Measurements from ENCODE around the gene MAN2C1. TPM values are rescaled to one million over a fixed set of nuclear protein-coding genes. Genes with fewer than 3 reads are reported as not detected.
"Not testable (repeated sequence)": the region's sequence is repeated elsewhere in the genome, so short reads cannot be mapped to it uniquely, and the experiment has no call there.

Gene MAN2C1
- polyA plus RNA-seq, 3 donors: 32.9 to 453 (median 42.9) TPM

- Histone ChIP-seq H3K36me3 (replicated peaks in 1 of 2; ENCODE audit: control insufficient read depth in 1 of 2, insufficient read depth in 2 of 2, low read length in 2 of 2) (peaks cover 0 to 4% of the 10 kb centered on the region in 2 donors), H3K4me2 (replicated peaks; ENCODE audit: extremely low read depth, low read length, poor library complexity, severe bottlenecking) (peak overlapping the region; percentile 91), H2AFZ (ENCODE audit: insufficient read depth, low read depth, low read length, poor library complexity, severe bottlenecking) (peak overlapping the region; percentile 97), H3K79me2 (ENCODE audit: insufficient read depth, low read length) (peaks cover 4% of the 10 kb centered on the region), H4K20me1 (ENCODE audit: insufficient read depth, low read length) (no peaks in the 10 kb centered on the region), H3K27me3 (ENCODE audit: control insufficient read depth in 2 of 2, insufficient read depth in 2 of 2, low read length in 2 of 2) (no peaks in the 10 kb centered on the region), H3K9me3 (replicated peaks in 1 of 2; ENCODE audit: control insufficient read depth in 1 of 2, insufficient read depth in 1 of 2, low read length in 2 of 2) (no peaks in the 10 kb centered on the region), H3K4me3 (replicated peaks in 1 of 3; ENCODE audit: low read depth in 2 of 3, low read length in 3 of 3) (peak overlapping the region in 2 of 3 experiments; percentile 88 to 89), H3K4me1 (ENCODE audit: control insufficient read depth in 1 of 2, insufficient read depth in 2 of 2, low read length in 2 of 2) (peaks cover 12 to 16% of the 10 kb centered on the region in 2 donors), H3K9ac (ENCODE audit: insufficient read depth, low read length, poor library complexity, severe bottlenecking) (peak overlapping the region; percentile 77), H3K27ac (ENCODE audit: low read depth in 1 of 2, low read length in 2 of 2) (no peak overlapping the region)
- no CpG with 5 or more reads among the region's 3 CpGs for WGBS (ENCODE audit: insufficient coverage)
- Mint-ChIP-seq H3K27ac (no peak overlapping the region), H3K4me3 (peak overlapping the region; percentile 97 to 99), H3K27me3 (ENCODE audit: low read depth in 3 of 3) (peaks cover 0 to 4% (median 3%) of the 10 kb centered on the region in 3 donors), H3K9me3 (no peaks in the 10 kb centered on the region), H3K4me1 (peaks cover 22% of the 10 kb centered on the region), H3K36me3 (peaks cover 9 to 12% of the 10 kb centered on the region in 2 donors)
- TF ChIP-seq CTCF (IDR thresholded peaks at IDR 0.05): no peak
- intact Hi-C loops (cut with micrococcal nuclease): no loop called here
- DNase-seq: no peak
Measured at GRCh38 chr15:75335313-75335704, 33.1 kb downstream of the MAN2C1 start.

- H3K36me3 ChIP-seq (replicated peaks in 1 of 2; ENCODE audit: control insufficient read depth in 1 of 2, insufficient read depth in 2 of 2, low read length in 2 of 2); H2AFZ ChIP-seq (ENCODE audit: insufficient read depth, low read depth, low read length, poor library complexity, severe bottlenecking); H4K20me1 ChIP-seq (ENCODE audit: insufficient read depth, low read length); H3K9me3 ChIP-seq (replicated peaks in 1 of 2; ENCODE audit: control insufficient read depth in 1 of 2, insufficient read depth in 1 of 2, low read length in 2 of 2); H3K9me3 Mint-ChIP-seq; H3K4me3 ChIP-seq (replicated peaks in 1 of 3; ENCODE audit: low read depth in 2 of 3, low read length in 3 of 3); H3K36me3 Mint-ChIP-seq; H3K27me3 ChIP-seq (ENCODE audit: control insufficient read depth in 2 of 2, insufficient read depth in 2 of 2, low read length in 2 of 2); H3K27ac ChIP-seq (ENCODE audit: low read depth in 1 of 2, low read length in 2 of 2); H3K9ac ChIP-seq (ENCODE audit: insufficient read depth, low read length, poor library complexity, severe bottlenecking); DNase-seq; H3K4me2 ChIP-seq (replicated peaks; ENCODE audit: extremely low read depth, low read length, poor library complexity, severe bottlenecking); H3K79me2 ChIP-seq (ENCODE audit: insufficient read depth, low read length); H3K4me3 Mint-ChIP-seq; H3K27me3 Mint-ChIP-seq (ENCODE audit: low read depth in 3 of 3); H3K27ac Mint-ChIP-seq; intact Hi-C loops (cut with micrococcal nuclease): not testable (repeated sequence)
- WGBS (ENCODE audit: insufficient coverage): 90% methylated on average over 8 of the region's 15 CpGs
- peaks cover 22% of the 10 kb centered on the region for H3K4me1 Mint-ChIP-seq
- peaks cover 12 to 16% of the 10 kb centered on the region in 2 donors for H3K4me1 ChIP-seq (ENCODE audit: control insufficient read depth in 1 of 2, insufficient read depth in 2 of 2, low read length in 2 of 2)
Measured at GRCh38 chr15:75333654-75334419, 34.6 kb downstream of the MAN2C1 start.

GRCh38 chr15:75332093-75332492, 36.3 kb downstream of the MAN2C1 start:
- H3K36me3 ChIP-seq (replicated peaks in 1 of 2; ENCODE audit: control insufficient read depth in 1 of 2, insufficient read depth in 2 of 2, low read length in 2 of 2); H2AFZ ChIP-seq (ENCODE audit: insufficient read depth, low read depth, low read length, poor library complexity, severe bottlenecking); H3K9me3 Mint-ChIP-seq; H3K27ac Mint-ChIP-seq; H3K27me3 ChIP-seq (ENCODE audit: control insufficient read depth in 2 of 2, insufficient read depth in 2 of 2, low read length in 2 of 2); H3K4me3 ChIP-seq (replicated peaks in 1 of 3; ENCODE audit: low read depth in 2 of 3, low read length in 3 of 3); H3K27ac ChIP-seq (ENCODE audit: low read depth in 1 of 2, low read length in 2 of 2); H3K9me3 ChIP-seq (replicated peaks in 1 of 2; ENCODE audit: control insufficient read depth in 1 of 2, insufficient read depth in 1 of 2, low read length in 2 of 2); H3K79me2 ChIP-seq (ENCODE audit: insufficient read depth, low read length); H3K4me3 Mint-ChIP-seq; H3K27me3 Mint-ChIP-seq (ENCODE audit: low read depth in 3 of 3); DNase-seq; H3K9ac ChIP-seq (ENCODE audit: insufficient read depth, low read length, poor library complexity, severe bottlenecking); H4K20me1 ChIP-seq (ENCODE audit: insufficient read depth, low read length); intact Hi-C loops (cut with micrococcal nuclease); H3K4me2 ChIP-seq (replicated peaks; ENCODE audit: extremely low read depth, low read length, poor library complexity, severe bottlenecking); H3K36me3 Mint-ChIP-seq: not testable (repeated sequence)
- WGBS (ENCODE audit: insufficient coverage): 92% methylated on average over 5 of the region's 7 CpGs
- peaks cover 16% of the 10 kb centered on the region for H3K4me1 Mint-ChIP-seq
- H3K4me1 ChIP-seq (ENCODE audit: control insufficient read depth in 1 of 2, insufficient read depth in 2 of 2, low read length in 2 of 2): peaks cover 12 to 16% of the 10 kb centered on the region in 2 donors

Measured in CD14-positive monocyte (primary cell).